Gastrocnemius medialis (tissue), 4 donors: ENCODE results near the gene GALNTL6. TPM values are rescaled to one million over a fixed set of nuclear protein-coding genes. Genes with fewer than 3 reads are reported as not detected.
"Not testable (repeated sequence)": the region's sequence is repeated elsewhere in the genome, so short reads cannot be mapped to it uniquely, and the experiment has no call there.

Experiments used
- ATAC-seq, 2 donors: fragments of 150-250 bp; one replicate each; pipeline ENCODE4 v1.9.1; 2016
- DNase-seq, 2 donors: peaks; one replicate each; pipeline ENCODE4 v3.0.0-alpha.2; 2019
- H3K27ac ChIP-seq, 4 donors: fragments of 200-600 bp; sonication (generic); 1 replicate in 1 of 4; 2 replicates in 3 of 4; pipeline ENCODE4 v1.5.1; 2016 to 2018; ENCODE audit warnings: mild to moderate bottlenecking in 2 of 4, moderate library complexity in 1 of 4
- H3K27me3 ChIP-seq, 3 donors: fragments of 200-600 bp; sonication (generic) in 2 of 3; 1 replicate in 1 of 3; 2 replicates in 2 of 3; pipeline versions ENCODE4 v1.5.1 to v1.6.0; 2016 to 2019; ENCODE audit warnings: mild to moderate bottlenecking in 1 of 3, moderate library complexity in 1 of 3
- H3K36me3 ChIP-seq, 2 donors: fragments of 200-600 bp; sonication (generic) in 1 of 2; one replicate each; pipeline ENCODE4 v1.5.1; 2017 to 2018
- H3K4me1 ChIP-seq, 2 donors: fragments of 200-600 bp; sonication (generic) in 1 of 2; one replicate each; pipeline ENCODE4 v1.5.1; 2016 to 2017; ENCODE audit warnings: mild to moderate bottlenecking in 2 of 2
- H3K4me3 ChIP-seq, 4 donors: fragments of 200-600 bp; sonication (generic) in 3 of 4; 1 replicate in 1 of 4; 2 replicates in 3 of 4; pipeline ENCODE4 v1.5.1; 2016 to 2019; ENCODE audit warnings: mild to moderate bottlenecking in 2 of 4
- H3K9me3 ChIP-seq, 3 donors: fragments of 200-600 bp; sonication (generic) in 2 of 3; 1 replicate in 1 of 3; 2 replicates in 2 of 3; pipeline ENCODE4 v1.5.1; 2016 to 2019
- CTCF ChIP-seq, 5 experiments: fragments of 450-650 bp in 3 of 5; fragments of 200-600 bp in 2 of 5; sonication (generic) in 2 of 5; IDR thresholded peaks in 4 of 5; conservative IDR thresholded peaks in 1 of 5; 1 replicate in 4 of 5; 2 replicates in 1 of 5; pipeline ENCODE4 v1.5.1; 2016 to 2019; ENCODE audit warnings: antibody characterized with exemption in 5 of 5, mild to moderate bottlenecking in 3 of 5, moderate library complexity in 3 of 5
- POLR2A ChIP-seq, 2 donors: fragments of 450-650 bp; IDR thresholded peaks; one replicate each; pipeline ENCODE4 v1.6.1; 2017; ENCODE audit warnings: antibody characterized with exemption in 2 of 2, mild to moderate bottlenecking in 2 of 2, moderate library complexity in 2 of 2
- in situ Hi-C, 4 donors: fragments of 200-750 bp; cut with MboI; loops; one replicate each; pipeline versions ENCODE4 v1.15.0 to v1.8.0; 2017; ENCODE audit warnings: low sequenced_read_pairs in 4 of 4
- intact Hi-C: fragments of 100-400 bp; cut with DNase I; formaldehyde crosslinking; loops from one replicate; pipeline ENCODE4 v1.15.1; 2023; ENCODE audit warnings: low total_unique reads
- total RNA-seq, 4 donors: library from RNA; depleted of rRNA; stranded (reverse); fragments of >200 nt; gene quantifications; one replicate each; pipeline versions ENCODE4 v1.1.0 to v1.2.3, GENCODE V29; 2016

The GALNTL6 gene
- total RNA-seq, 4 donors from 2014 or later = not detected

GRCh38 chr4:172793565-172794306, 980.5 kb downstream of the GALNTL6 start:
- intact Hi-C loops = no loop called here
- ATAC-seq = no peak
- no peaks in the 10 kb centered on the region for H3K36me3 ChIP-seq

DNA sequence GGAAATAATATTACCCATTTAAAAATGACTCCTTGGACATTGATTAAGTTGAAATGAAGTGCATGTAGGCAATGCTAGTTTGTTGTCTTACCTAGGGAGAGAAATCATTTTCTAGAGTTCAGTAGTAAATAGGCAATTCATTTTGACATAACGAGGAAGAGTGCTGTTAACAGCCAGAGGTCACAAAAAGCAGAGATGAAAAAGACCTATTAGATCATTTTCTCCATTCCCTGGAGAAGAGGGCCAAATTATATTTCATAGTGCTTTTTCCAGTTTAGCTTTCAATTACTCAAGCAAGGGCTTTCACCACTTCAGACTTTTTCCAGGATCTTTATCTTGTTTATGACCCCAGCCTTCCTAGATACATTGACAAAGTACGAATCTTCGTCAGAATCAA, 981.1 kb downstream of the GALNTL6 start:
- no peak for DNase-seq
- Histone ChIP-seq H3K36me3 (no peaks in the 10 kb centered on the region), H3K9me3 (no peaks in the 10 kb centered on the region), H3K4me3 (no peak overlapping the region), H3K4me1 (no peaks in the 10 kb centered on the region), H3K27me3 (no peaks in the 10 kb centered on the region), H3K27ac (no peak overlapping the region)
- intact Hi-C loops (no loop called here), in situ Hi-C loops (no loop called here)
- TF ChIP-seq POLR2A (IDR thresholded peaks at IDR 0.05) (no peak), CTCF (IDR thresholded peaks at IDR 0.05 in 4 of 5, conservative IDR thresholded peaks at IDR 0.05 in 1 of 5) (no peak)
- no peak for ATAC-seq

More at GRCh38 chr4:172793565-172794306, 980.5 kb downstream of the GALNTL6 start:
- no peak overlapping the region for H3K4me3 ChIP-seq
- H3K4me1 ChIP-seq = no peaks in the 10 kb centered on the region
- in situ Hi-C loops = no loop called here
- H3K9me3 ChIP-seq = no peaks in the 10 kb centered on the region
- no peak overlapping the region for H3K27ac ChIP-seq
- TF ChIP-seq CTCF (IDR thresholded peaks at IDR 0.05 in 4 of 5, conservative IDR thresholded peaks at IDR 0.05 in 1 of 5) (no peak), POLR2A (IDR thresholded peaks at IDR 0.05) (no peak)
- no peak for DNase-seq
- H3K27me3 ChIP-seq = no peaks in the 10 kb centered on the region

- H3K9me3 ChIP-seq, H3K4me3 ChIP-seq, ATAC-seq, H3K27ac ChIP-seq, H3K4me1 ChIP-seq, intact Hi-C loops, in situ Hi-C loops, DNase-seq, H3K27me3 ChIP-seq, H3K36me3 ChIP-seq: not testable (repeated sequence)
These were observed 984.1 kb downstream of the GALNTL6 start for GRCh38 chr4:172797281-172797680.

- DNase-seq (no peak), ATAC-seq (no peak)
- H3K4me1 ChIP-seq = no peaks in the 10 kb centered on the region
- in situ Hi-C loops (no loop called here), intact Hi-C loops (no loop called here)
- no peak overlapping the region for H3K27ac ChIP-seq
- TF ChIP-seq POLR2A (IDR thresholded peaks at IDR 0.05) (no peak), CTCF (IDR thresholded peaks at IDR 0.05 in 4 of 5, conservative IDR thresholded peaks at IDR 0.05 in 1 of 5) (no peak)
- no peak overlapping the region for H3K4me3 ChIP-seq
- H3K36me3 ChIP-seq = no peaks in the 10 kb centered on the region
- no peaks in the 10 kb centered on the region for H3K27me3 ChIP-seq
- H3K9me3 ChIP-seq = no peaks in the 10 kb centered on the region
These were observed 988.8 kb downstream of the GALNTL6 start for GRCh38 chr4:172802032-172802431.

DNA sequence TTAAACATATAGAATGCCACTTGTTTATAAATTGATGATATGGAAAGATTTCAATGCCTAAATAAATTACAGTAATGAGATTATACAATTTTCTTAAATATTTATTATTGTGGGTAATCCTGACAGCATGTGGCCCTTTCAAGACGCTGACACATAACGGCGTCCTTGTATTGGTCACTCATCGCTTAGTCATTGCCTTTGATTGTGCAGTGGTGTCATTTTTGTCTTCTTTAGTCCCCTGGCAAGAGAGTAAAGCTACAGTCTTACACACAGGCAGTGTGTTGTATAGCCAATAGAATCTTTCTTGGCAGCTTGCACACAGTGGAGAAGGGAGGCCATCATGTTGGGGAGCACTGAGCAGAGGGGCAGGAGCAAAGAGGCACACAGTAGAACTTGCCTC, 993.6 kb downstream of the GALNTL6 start:
- Histone ChIP-seq H3K36me3 (no peaks in the 10 kb centered on the region), H3K27me3 (no peaks in the 10 kb centered on the region), H3K4me1 (no peaks in the 10 kb centered on the region), H3K27ac (no peak overlapping the region), H3K4me3 (no peak overlapping the region), H3K9me3 (no peaks in the 10 kb centered on the region)
- intact Hi-C loops (no loop called here), in situ Hi-C loops (no loop called here)
- TF ChIP-seq CTCF (IDR thresholded peaks at IDR 0.05 in 4 of 5, conservative IDR thresholded peaks at IDR 0.05 in 1 of 5) = no peak
- TF ChIP-seq POLR2A (IDR thresholded peaks at IDR 0.05) = no peak
- ATAC-seq (no peak), DNase-seq (no peak)
